Panc1 (cell line): ENCODE results near the gene GMEB1. TPM values are rescaled to one million over a fixed set of nuclear protein-coding genes. Genes with fewer than 3 reads are reported as not detected.
A peak's percentile ranks its signal among the peaks of the same experiment; 100 is the strongest.

Source experiments
- ATAC-seq: fragments of 200-7000 bp; cut with Tn5 transposase; 2 replicates; pipeline ENCODE4 v1.9.1; 2020; ENCODE audit warnings: mild to moderate bottlenecking, moderate library complexity
- Bru-seq: library from RNA; stranded (reverse); fragments of 400-500 nt; gene quantifications from one replicate; lab custom pipeline; 2021; lab: Mats Ljungman, UMichigan
- BruChase-seq, 2 experiments: library from RNA; stranded (reverse); fragments of 400-500 nt; gene quantifications; one replicate each; lab custom pipeline; 2021; lab: Mats Ljungman, UMichigan
- BruUV-seq: library from RNA; stranded (reverse); fragments of 400-500 nt; replicated peaks from 2 replicates; lab custom pipeline; 2021; lab: Mats Ljungman, UMichigan
- CTCF ChIA-PET: fragments of 300-600 bp; sonication (Branson Sonifier 250); formaldehyde crosslinking; loops from one replicate; lab custom pipeline; 2022; ENCODE audit warnings: antibody characterized with exemption; lab: Charles Lee
- POLR2A ChIA-PET: fragments of 300-600 bp; sonication (Branson Sonifier 250); formaldehyde crosslinking; loops from one replicate; lab custom pipeline; 2022; ENCODE audit warnings: antibody characterized with exemption; lab: Charles Lee
- DNase-seq: peaks from one replicate; pipeline ENCODE4 v3.0.0-alpha.2; 2010; ENCODE audit warnings: low read depth, low spot score
- H3K27ac ChIP-seq: 2 replicates; pipeline ENCODE4 v1.5.1; 2011; ENCODE audit warnings: mild to moderate bottlenecking, low read length, inconsistent platforms
- H3K27me3 ChIP-seq: fragments of 200-500 bp; sonication (Bioruptor generic); 2 replicates; pipeline ENCODE4 v1.6.0; 2014; ENCODE audit warnings: low read length, inconsistent platforms; ENCODE audit not compliant: control insufficient read depth, insufficient read depth
- H3K36me3 ChIP-seq: fragments of 200-500 bp; sonication (Bioruptor generic); 2 replicates; pipeline ENCODE4 v1.5.1; 2014; ENCODE audit warnings: inconsistent platforms, mild to moderate bottlenecking, low read length, moderate library complexity; ENCODE audit not compliant: control insufficient read depth, insufficient read depth
- H3K4me1 ChIP-seq: 2 replicates; pipeline ENCODE4 v1.5.1; 2011; ENCODE audit warnings: inconsistent platforms, mild to moderate bottlenecking, low read length, moderate library complexity; ENCODE audit not compliant: control insufficient read depth, insufficient read depth
- H3K4me3 ChIP-seq, 2 experiments: 2 replicates each; pipeline ENCODE4 v1.5.1; 2011 to 2012; ENCODE audit warnings: low read depth in 2 of 2, low read length in 2 of 2, mild to moderate bottlenecking in 2 of 2, inconsistent platforms in 1 of 2, moderate library complexity in 1 of 2
- H3K9me3 ChIP-seq: fragments of 200-500 bp; sonication (Bioruptor generic); 2 replicates; pipeline ENCODE4 v1.5.1; 2014; ENCODE audit warnings: low read depth, mild to moderate bottlenecking, inconsistent platforms, low read length, moderate library complexity; ENCODE audit not compliant: control insufficient read depth, insufficient read depth
- POLR2AphosphoS5 ChIP-seq: IDR thresholded peaks from 2 replicates; pipeline ENCODE4 v1.6.1; 2012; ENCODE audit warnings: mild to moderate bottlenecking, low read depth, low read length, moderate library complexity
- SIN3A ChIP-seq: IDR thresholded peaks from 2 replicates; pipeline ENCODE4 v1.6.1; 2012; ENCODE audit warnings: low read depth, mild to moderate bottlenecking, low read length, moderate library complexity, borderline replicate concordance; ENCODE audit not compliant: insufficient read depth
- TCF7L2 ChIP-seq: IDR thresholded peaks from 2 replicates; pipeline ENCODE4 v1.6.1; 2011; ENCODE audit warnings: mild to moderate bottlenecking, low read depth, low read length, inconsistent platforms
- in situ Hi-C: cut with HindIII; loops from 2 replicates; pipeline ENCODE4 v1.10.0; 2016; ENCODE audit warnings: low sequenced_read_pairs, low pct_unique_long_range_greater_than_20kb
- intact Hi-C: fragments of 100-400 bp; cut with micrococcal nuclease; formaldehyde crosslinking; loops from one replicate; pipeline ENCODE4 v1.10.0; 2022; ENCODE audit not compliant: unreplicated experiment
- long read RNA-seq: library from polyadenylated mRNA; unstranded; transcript quantifications from one replicate; pipeline ENCODE4 v2.0.0, GENCODE V29; 2021; ENCODE audit not compliant: unreplicated experiment
- polyA plus RNA-seq: library from polyadenylated mRNA; unstranded; fragments of >200 nt; gene quantifications from one replicate; pipeline ENCODE4 v1.2.1, GENCODE V29; 2012; ENCODE audit warnings: missing spikeins; ENCODE audit not compliant: insufficient read length
- total RNA-seq: library from RNA; stranded (reverse); gene quantifications from one replicate; pipeline ENCODE4 v1.2.1, GENCODE V29; 2021; ENCODE audit not compliant: unreplicated experiment
- TF ChIP-seq, protein P1 (sequence below), 2 experiments: IDR thresholded peaks; 2 replicates each; pipeline ENCODE4 v1.6.1; 2011 to 2012; ENCODE audit warnings: low read depth in 2 of 2, control low read depth in 1 of 2, low read length in 1 of 2, mild to moderate bottlenecking in 1 of 2, moderate library complexity in 1 of 2; ENCODE audit not compliant: insufficient read depth in 1 of 2
- TF ChIP-seq, protein P2 (sequence below): fragments of 450-650 bp; IDR thresholded peaks from 2 replicates; pipeline ENCODE4 v1.5.1; 2017; ENCODE audit warnings: mild to moderate bottlenecking

Gene GMEB1, protein sequence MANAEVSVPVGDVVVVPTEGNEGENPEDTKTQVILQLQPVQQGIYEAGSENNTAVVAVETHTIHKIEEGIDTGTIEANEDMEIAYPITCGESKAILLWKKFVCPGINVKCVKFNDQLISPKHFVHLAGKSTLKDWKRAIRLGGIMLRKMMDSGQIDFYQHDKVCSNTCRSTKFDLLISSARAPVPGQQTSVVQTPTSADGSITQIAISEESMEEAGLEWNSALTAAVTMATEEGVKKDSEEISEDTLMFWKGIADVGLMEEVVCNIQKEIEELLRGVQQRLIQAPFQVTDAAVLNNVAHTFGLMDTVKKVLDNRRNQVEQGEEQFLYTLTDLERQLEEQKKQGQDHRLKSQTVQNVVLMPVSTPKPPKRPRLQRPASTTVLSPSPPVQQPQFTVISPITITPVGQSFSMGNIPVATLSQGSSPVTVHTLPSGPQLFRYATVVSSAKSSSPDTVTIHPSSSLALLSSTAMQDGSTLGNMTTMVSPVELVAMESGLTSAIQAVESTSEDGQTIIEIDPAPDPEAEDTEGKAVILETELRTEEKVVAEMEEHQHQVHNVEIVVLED
- total RNA-seq, result 13.8 TPM
- polyA plus RNA-seq, result 7.6 TPM
- percentile 65 among the genes with signal in this experiment for Bru-seq, nascent RNA
- BruChase-seq, experiment 1, labeled RNA remaining after a 2-hour chase, result percentile 71 among the genes with signal in this experiment
- BruChase-seq, experiment 2, labeled RNA remaining after a 6-hour chase, result percentile 71 among the genes with signal in this experiment
- long read RNA-seq, full-length matches to known transcripts, result 13 of 21 reads
- long read RNA-seq, partial matches to known transcripts, result 2 of 21 reads
- long read RNA-seq, other reads (novel, unspliced or antisense), result 6 of 21 reads

DNA sequence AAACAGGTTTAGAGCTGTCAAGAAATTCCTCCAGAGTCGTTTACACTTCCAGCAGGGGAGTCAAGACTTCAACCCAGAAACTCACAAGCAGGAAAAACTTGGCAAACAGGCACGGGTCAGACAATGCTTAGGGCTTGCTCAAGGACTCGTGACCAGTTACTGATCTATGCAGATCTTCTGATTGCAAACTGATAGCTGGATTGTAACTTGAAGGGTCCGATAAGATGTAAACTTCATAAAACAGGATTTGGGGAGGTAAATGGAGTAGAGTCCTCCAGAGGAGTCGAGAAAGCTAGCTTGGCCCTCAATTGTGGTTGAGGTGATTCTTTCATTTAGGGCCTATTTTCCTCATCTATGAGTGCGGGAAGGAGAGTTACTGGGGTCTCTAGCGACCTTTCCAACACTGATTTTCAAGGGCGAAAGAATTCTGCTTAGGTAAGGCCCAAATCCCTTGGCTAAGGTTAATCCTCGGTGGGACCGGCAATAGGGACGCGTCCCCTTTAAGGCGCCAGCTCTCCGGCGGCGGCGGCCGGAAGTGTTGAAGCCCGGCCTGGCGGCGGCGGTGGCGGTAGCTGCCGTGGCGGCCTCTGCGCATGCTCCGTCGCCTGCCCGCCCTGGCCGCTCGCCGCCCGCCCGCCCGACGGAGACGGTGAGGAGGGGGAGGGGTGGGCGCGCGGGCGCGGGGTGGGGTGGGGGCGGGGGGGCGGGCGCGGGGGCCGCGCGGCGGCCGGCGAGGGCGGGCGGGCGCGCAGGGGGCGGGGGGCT, at the start of gene GMEB1:
Gene GMEB1, plus strand, starts transcription at position 594 of the 765 bp plus-strand sequence. CDS start 14,829 bp downstream, outside the sequence.
- BruUV-seq, result no TSS peak
- POLR2A ChIA-PET, result interaction anchor here (0.5 to 1.6 kb wide), 6 partner anchors 20 to 206 kb away, joined by 3 to 12 read pairs (median 11); partner anchors contain the start of genes RNU11, TAF12 and YTHDF2
- Histone ChIP-seq H3K27ac (peak within 1 kb of the TSS; percentile 100), H3K27me3 (no peaks in the 10 kb centered on the region), H3K4me1 (peaks cover 13% of the 10 kb centered on the region), H3K36me3 (peaks cover 2% of the 10 kb centered on the region; the same call in 1 of the 2 replicates), H3K4me3 (peak within 1 kb of the TSS; percentile 74 to 95), H3K9me3 (no peaks in the 10 kb centered on the region)
- peak; percentile 95 for ATAC-seq
- intact Hi-C loops, result no loop called here
- DNase-seq, result peak; percentile 42
- CTCF ChIA-PET, result interaction anchor here (0.6 to 1.2 kb wide), 3 partner anchors 9 to 69 kb away, joined by 3 to 15 read pairs (median 10); partner anchors contain the start of gene YTHDF2
- no peak; the same call in 1 of the 2 replicates for TF ChIP-seq POLR2AphosphoS5
- TF ChIP-seq, protein P1, sequence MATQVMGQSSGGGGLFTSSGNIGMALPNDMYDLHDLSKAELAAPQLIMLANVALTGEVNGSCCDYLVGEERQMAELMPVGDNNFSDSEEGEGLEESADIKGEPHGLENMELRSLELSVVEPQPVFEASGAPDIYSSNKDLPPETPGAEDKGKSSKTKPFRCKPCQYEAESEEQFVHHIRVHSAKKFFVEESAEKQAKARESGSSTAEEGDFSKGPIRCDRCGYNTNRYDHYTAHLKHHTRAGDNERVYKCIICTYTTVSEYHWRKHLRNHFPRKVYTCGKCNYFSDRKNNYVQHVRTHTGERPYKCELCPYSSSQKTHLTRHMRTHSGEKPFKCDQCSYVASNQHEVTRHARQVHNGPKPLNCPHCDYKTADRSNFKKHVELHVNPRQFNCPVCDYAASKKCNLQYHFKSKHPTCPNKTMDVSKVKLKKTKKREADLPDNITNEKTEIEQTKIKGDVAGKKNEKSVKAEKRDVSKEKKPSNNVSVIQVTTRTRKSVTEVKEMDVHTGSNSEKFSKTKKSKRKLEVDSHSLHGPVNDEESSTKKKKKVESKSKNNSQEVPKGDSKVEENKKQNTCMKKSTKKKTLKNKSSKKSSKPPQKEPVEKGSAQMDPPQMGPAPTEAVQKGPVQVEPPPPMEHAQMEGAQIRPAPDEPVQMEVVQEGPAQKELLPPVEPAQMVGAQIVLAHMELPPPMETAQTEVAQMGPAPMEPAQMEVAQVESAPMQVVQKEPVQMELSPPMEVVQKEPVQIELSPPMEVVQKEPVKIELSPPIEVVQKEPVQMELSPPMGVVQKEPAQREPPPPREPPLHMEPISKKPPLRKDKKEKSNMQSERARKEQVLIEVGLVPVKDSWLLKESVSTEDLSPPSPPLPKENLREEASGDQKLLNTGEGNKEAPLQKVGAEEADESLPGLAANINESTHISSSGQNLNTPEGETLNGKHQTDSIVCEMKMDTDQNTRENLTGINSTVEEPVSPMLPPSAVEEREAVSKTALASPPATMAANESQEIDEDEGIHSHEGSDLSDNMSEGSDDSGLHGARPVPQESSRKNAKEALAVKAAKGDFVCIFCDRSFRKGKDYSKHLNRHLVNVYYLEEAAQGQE (IDR thresholded peaks at IDR 0.05; ENCODE audit: insufficient read depth in 1 of 2, low read depth in 2 of 2, low read length in 1 of 2), result no peak
- TF ChIP-seq, protein P2, sequence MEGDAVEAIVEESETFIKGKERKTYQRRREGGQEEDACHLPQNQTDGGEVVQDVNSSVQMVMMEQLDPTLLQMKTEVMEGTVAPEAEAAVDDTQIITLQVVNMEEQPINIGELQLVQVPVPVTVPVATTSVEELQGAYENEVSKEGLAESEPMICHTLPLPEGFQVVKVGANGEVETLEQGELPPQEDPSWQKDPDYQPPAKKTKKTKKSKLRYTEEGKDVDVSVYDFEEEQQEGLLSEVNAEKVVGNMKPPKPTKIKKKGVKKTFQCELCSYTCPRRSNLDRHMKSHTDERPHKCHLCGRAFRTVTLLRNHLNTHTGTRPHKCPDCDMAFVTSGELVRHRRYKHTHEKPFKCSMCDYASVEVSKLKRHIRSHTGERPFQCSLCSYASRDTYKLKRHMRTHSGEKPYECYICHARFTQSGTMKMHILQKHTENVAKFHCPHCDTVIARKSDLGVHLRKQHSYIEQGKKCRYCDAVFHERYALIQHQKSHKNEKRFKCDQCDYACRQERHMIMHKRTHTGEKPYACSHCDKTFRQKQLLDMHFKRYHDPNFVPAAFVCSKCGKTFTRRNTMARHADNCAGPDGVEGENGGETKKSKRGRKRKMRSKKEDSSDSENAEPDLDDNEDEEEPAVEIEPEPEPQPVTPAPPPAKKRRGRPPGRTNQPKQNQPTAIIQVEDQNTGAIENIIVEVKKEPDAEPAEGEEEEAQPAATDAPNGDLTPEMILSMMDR, result no peak
- no peak for TF ChIP-seq TCF7L2
- TF ChIP-seq SIN3A, result no peak
- in situ Hi-C loops, result no loop called here

DNA sequence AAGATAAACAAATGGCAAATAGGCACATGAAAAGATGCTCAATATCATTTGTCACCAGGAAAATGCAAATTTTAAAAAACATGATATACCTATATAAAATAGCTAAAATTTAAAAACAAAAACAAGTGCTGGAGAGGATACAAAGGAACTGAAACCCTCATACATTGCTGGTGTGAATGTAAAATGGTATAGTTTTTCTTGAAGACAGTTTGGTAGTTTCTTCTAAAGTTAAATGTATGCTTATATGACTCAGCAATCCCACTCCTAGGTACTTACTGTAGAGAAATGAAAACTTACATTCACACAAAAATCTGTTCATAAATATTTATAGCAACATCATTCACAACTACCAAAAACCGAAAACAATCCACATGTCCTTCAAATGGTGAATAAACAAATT, 36.9 kb upstream of the GMEB1 start:
- in situ Hi-C loops (no loop called here), intact Hi-C loops (no loop called here)
- Histone ChIP-seq H3K9me3 (no peaks in the 10 kb centered on the region), H3K27me3 (no peaks in the 10 kb centered on the region), H3K36me3 (no peaks in the 10 kb centered on the region), H3K27ac (no peak overlapping the region), H3K4me1 (no peaks in the 10 kb centered on the region), H3K4me3 (no peak overlapping the region)
- no peak for DNase-seq
- CTCF ChIA-PET, result interaction anchor here (0.6 kb wide), 1 partner anchor 40 kb away, joined by 3 read pairs; no protein-coding TSS in a partner anchor
- ATAC-seq, result no peak
- TF ChIP-seq TCF7L2 (no peak), POLR2AphosphoS5 (no peak)
- TF ChIP-seq, protein P1 (IDR thresholded peaks at IDR 0.05; ENCODE audit: insufficient read depth in 1 of 2, low read depth in 2 of 2, low read length in 1 of 2), result no peak
- TF ChIP-seq, protein P2, result no peak
- BruUV-seq, result no TSS peak
- POLR2A ChIA-PET, result interaction anchor here (0.6 kb wide), 2 partner anchors 52 to 120 kb away, joined by 3 to 14 read pairs; no protein-coding TSS in a partner anchor
